ENCODE results near the gene GRK5.

The GRK5 gene

DNA sequence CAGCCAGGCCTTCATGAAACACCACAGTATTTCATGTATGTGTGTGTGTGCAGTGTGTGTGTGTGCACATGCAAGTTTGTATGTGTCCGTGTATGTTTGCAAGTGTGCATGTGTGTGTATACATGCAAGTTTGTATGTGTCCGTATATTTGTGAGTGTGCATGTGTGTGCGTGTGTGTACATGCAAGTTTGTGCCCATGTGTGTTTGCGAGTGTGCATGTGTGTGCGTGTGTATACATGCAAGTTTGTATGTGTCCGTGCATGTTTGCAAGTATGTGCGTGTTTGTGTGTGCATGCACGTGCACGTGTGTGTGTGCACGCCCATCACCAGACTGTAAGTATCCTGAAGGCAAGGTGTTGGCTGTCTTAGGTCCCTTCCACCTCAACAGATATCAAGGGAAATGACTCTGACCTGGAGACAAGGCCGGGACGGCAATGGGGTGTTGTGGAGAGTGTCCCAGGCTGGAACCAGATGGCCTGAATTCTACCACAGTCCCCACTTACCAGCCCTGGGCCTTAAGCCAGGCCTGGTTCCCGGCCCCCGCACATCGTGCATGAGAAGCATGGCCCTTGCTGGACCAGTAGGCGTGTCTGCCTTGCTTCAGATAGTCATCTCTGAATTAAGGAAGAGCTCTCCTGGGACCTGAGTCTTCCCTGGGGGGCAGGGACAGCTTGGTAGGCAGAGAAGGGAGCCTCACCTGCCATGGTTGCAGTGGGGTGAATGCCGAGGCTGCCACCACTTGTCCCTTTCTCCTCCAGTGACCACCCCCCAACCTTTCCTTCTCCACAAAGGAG is 140.0 kb downstream of the GRK5 start:
- TF ChIP-seq, protein P1, sequence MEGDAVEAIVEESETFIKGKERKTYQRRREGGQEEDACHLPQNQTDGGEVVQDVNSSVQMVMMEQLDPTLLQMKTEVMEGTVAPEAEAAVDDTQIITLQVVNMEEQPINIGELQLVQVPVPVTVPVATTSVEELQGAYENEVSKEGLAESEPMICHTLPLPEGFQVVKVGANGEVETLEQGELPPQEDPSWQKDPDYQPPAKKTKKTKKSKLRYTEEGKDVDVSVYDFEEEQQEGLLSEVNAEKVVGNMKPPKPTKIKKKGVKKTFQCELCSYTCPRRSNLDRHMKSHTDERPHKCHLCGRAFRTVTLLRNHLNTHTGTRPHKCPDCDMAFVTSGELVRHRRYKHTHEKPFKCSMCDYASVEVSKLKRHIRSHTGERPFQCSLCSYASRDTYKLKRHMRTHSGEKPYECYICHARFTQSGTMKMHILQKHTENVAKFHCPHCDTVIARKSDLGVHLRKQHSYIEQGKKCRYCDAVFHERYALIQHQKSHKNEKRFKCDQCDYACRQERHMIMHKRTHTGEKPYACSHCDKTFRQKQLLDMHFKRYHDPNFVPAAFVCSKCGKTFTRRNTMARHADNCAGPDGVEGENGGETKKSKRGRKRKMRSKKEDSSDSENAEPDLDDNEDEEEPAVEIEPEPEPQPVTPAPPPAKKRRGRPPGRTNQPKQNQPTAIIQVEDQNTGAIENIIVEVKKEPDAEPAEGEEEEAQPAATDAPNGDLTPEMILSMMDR (IDR thresholded peaks at IDR 0.05; ENCODE audit: extremely low read depth, missing control alignments) = no peak
- DNase-seq (ENCODE audit: low spot score) = no peak

DNA sequence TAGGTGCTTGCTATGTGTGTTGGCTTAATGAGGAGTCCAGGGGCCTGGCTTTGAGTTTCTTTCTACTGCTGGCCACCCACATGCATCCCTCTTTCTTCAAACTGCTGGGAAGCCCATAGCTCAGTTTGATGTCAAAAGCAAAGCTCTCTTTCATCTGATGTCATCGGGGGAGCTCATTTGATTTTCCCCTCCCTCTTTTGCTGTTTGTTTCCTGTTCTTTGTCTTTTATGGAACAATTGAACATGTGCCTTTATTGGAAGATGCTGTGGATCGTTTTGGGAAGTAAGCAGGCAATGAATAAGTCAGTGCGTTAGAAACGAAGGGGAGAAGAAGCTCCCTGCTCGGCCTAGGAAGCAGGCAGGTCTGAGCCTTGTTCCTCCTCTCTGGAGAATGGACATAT is 140.7 kb downstream of the GRK5 start:
- DNase-seq (ENCODE audit: low spot score) = no peak
- TF ChIP-seq, protein P1 (IDR thresholded peaks at IDR 0.05; ENCODE audit: extremely low read depth, missing control alignments) = no peak

DNA sequence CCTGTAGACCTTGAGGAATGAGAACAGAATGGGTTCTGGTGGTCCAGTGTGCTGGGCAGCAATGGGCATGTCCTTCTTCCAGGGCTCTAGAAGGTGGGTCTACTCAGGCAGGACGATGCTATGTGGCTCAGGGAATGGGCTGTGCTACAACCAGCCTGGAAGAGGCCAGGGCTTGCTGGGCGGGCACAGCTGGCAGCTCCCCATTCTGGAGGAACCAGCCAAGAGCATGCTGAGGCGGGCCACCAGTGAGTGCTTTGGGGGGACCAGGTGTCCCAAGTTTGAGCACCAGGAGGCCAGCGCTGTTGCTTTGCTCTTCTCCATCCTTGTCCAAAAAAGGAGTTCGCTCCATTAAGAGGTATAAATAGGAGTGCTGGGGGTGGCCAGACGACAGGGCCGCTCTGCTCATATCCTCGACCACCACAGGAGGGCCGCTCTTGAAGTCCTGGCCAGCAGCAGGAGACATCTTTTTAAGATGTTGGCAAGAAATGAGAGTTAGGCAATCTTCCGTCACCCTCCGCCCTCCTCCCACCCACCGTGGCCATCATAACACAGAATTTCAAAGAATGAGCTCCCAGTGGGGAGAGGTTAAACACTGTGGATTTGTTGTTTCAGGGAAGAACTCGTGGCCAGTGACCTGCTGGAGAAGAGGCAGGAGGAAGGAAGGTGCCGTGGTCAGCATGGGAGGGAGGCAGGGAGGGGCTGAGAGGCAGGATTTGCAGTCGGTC is 141.3 kb downstream of the GRK5 start:
- TF ChIP-seq, protein P1 (IDR thresholded peaks at IDR 0.05; ENCODE audit: extremely low read depth, missing control alignments) = no peak
- DNase-seq (ENCODE audit: low spot score) = no peak

DNA sequence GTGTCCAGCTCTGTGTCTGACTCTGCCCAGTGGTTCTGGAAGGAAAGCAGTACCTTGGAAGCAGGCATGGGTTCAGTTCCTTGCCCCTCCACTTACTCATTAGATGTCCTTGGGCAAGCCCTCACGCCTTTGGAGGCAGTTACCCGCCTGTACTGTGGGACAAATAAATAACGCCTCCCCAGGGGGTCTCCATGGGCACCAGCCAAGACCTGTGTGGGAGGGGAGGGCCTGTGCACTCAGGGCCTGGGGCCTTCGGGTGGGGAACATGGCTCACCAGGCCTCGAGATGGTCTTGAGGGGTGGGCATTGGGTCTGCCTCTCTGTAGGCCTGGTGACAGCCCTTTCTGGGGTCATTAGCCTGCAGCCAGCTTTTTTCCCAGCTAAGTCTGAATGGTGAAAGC is 142.0 kb downstream of the GRK5 start:
- TF ChIP-seq, protein P1 (IDR thresholded peaks at IDR 0.05; ENCODE audit: extremely low read depth, missing control alignments) = no peak
- no peak for DNase-seq (ENCODE audit: low spot score)

DNA sequence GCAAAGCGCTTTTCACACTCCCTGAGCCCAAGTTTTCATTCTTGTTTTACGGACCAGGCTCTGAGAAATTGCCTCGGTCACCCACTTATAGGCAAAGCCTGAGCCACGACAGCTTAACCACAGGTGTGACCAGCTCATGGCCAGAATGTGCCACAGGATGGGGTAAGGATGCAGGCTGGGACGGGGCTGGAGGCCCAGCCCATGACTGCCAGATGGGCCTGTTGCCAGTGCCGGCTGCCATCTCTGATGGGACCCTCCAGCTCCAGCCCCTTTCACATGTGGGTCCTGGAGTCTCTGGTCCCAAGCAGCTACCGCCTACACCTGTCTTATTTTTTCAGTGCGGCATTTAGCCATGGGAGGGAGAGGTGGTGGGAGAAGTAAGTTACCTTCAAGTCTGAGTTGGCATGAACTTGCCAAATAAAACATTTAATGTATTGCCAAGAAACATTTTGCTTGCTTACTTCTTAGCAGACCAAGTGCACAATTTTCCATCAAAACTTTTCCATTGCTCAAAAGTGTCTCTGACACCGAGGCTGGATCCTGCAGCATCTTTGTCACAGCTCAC is 142.6 kb downstream of the GRK5 start:
- no peak for DNase-seq (ENCODE audit: low spot score)
- TF ChIP-seq, protein P1 (IDR thresholded peaks at IDR 0.05; ENCODE audit: extremely low read depth, missing control alignments) = no peak

DNA sequence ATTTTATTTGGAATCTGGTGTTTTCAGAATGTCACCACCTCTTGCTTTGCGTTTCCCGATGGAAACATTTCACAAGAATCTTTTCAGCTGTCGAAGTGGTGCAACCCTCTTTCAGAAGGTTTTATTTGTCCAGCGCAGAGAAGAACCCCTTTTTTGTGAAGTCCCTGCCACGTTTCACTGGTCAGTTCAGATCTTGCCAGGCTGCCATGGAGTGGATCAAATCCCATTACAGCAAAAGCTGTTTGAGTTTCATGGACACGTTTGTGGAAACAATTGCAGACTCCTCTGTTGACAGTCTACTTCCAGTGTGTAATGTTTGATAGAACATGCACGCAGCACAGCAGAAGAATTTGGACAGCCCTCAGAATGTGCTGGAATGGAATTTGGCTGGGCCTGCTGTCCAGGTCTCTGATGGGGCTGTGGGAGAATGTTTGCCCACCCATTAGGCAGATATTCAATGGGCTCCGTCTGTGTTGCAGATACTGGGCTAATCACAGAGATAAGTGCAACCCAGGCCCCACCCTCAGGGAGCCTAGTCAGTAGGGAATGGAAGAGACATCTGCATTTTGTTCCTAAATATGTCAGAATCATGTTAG is 143.2 kb downstream of the GRK5 start:
- no peak for DNase-seq (ENCODE audit: low spot score)
- TF ChIP-seq, protein P1 (IDR thresholded peaks at IDR 0.05; ENCODE audit: extremely low read depth, missing control alignments) = no peak

DNA sequence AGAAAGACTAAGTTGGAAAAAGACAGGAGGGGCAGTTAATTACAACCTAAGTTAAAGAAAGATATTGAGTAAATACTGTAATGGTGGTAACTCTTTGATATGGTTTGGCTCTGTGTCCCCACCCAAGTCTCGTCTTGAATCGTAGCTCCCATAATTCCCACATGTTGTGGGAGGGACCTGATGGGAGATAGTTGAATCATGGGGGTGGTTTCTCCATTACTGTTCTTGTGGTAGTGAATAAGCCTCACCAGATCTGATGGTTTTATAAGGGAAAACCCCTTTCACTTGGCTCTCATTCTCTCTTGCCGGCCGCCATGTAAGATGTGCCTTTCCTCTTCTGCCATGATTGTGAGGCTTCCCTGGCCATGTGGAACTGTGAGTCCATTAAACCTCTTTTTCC is 143.8 kb downstream of the GRK5 start:
- TF ChIP-seq, protein P1 (IDR thresholded peaks at IDR 0.05; ENCODE audit: extremely low read depth, missing control alignments) = no peak
- no peak for DNase-seq (ENCODE audit: low spot score)

All from GM20000 (cell line).